Brain microvascular endothelial cell (primary cell): ENCODE data around the gene CAMK2A.

Experiments used
- DNase-seq: peaks from one replicate; pipeline ENCODE4 v3.0.0-alpha.2; 2020
- H3K27ac ChIP-seq: fragments of 250-450 bp; sonication (Bioruptor Pico); 2 replicates; pipeline ENCODE4 v1.5.1; 2020; ENCODE audit warnings: mild to moderate bottlenecking, moderate library complexity
- H3K27me3 ChIP-seq: fragments of 250-450 bp; sonication (Bioruptor Pico); replicated peaks from 2 replicates; pipeline ENCODE4 v1.5.1; 2020; ENCODE audit warnings: mild to moderate bottlenecking
- H3K36me3 ChIP-seq: fragments of 250-450 bp; sonication (Bioruptor Pico); replicated peaks from 2 replicates; pipeline ENCODE4 v1.5.1; 2020; ENCODE audit warnings: mild to moderate bottlenecking
- H3K4me3 ChIP-seq: 2 replicates; pipeline ENCODE4 v1.5.1; 2011; ENCODE audit warnings: low read depth, mild to moderate bottlenecking, control low read depth, low read length, moderate library complexity
- in situ Hi-C: cut with HindIII; loops from 2 replicates; pipeline ENCODE4 v1.10.0; 2017; ENCODE audit warnings: low sequenced_read_pairs, low pct_ligation_motif_present
- TF ChIP-seq, protein P1 (sequence below): IDR thresholded peaks from 2 replicates; pipeline ENCODE4 v1.5.1; 2011; ENCODE audit warnings: low read depth, mild to moderate bottlenecking, moderate library complexity, low read length, control low read depth, inconsistent platforms; ENCODE audit errors: missing control alignments

Gene CAMK2A

DNA sequence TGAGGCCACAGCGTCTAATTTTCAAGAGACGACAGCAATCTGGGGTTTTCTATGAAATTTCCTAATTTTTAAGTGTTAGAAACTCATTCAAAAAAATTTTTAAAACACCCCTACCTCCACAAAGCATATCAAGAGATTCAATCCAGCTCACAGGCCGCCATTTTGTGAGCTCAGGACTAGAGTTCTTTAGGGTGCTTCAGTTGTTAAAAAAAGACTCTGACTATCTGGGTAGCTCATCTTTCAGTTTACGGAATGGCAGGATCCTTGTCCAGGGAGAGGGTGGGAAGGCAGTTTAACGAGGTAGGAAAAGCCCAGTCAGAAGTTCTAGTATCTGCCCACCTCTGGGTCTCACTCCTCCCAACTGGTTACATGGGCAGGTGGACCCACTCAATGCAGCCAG lies 43.1 kb downstream of the CAMK2A start:
- Histone ChIP-seq H3K27ac (no peak overlapping the region), H3K27me3 (no peaks in the 10 kb centered on the region), H3K4me3 (no peak overlapping the region), H3K36me3 (no peaks in the 10 kb centered on the region)
- TF ChIP-seq, protein P1, sequence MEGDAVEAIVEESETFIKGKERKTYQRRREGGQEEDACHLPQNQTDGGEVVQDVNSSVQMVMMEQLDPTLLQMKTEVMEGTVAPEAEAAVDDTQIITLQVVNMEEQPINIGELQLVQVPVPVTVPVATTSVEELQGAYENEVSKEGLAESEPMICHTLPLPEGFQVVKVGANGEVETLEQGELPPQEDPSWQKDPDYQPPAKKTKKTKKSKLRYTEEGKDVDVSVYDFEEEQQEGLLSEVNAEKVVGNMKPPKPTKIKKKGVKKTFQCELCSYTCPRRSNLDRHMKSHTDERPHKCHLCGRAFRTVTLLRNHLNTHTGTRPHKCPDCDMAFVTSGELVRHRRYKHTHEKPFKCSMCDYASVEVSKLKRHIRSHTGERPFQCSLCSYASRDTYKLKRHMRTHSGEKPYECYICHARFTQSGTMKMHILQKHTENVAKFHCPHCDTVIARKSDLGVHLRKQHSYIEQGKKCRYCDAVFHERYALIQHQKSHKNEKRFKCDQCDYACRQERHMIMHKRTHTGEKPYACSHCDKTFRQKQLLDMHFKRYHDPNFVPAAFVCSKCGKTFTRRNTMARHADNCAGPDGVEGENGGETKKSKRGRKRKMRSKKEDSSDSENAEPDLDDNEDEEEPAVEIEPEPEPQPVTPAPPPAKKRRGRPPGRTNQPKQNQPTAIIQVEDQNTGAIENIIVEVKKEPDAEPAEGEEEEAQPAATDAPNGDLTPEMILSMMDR, result no peak
- in situ Hi-C loops, result no loop called here
- no peak for DNase-seq

DNA sequence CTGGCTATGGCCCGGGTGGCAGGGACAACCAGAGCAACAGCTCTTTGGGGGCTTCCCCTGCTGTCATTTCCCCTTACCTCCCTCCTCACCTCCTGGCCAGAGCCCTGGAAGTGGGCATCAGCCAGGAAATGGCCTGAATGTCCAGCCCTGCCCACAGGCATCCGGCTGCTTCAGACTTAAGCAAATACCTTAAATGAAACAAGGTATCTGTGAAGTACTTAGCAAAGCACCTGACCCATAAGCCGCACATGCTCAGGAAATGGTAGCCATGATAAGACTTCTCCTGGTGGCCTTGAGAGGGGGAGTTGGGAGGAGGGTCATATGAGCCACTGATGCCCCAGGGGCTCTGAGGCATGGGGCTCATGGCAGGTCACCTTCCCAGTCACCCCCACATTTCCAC lies 43.8 kb downstream of the CAMK2A start:
- in situ Hi-C loops, result no loop called here
- Histone ChIP-seq H3K4me3 (no peak overlapping the region), H3K36me3 (no peaks in the 10 kb centered on the region), H3K27ac (no peak overlapping the region), H3K27me3 (no peaks in the 10 kb centered on the region)
- no peak for DNase-seq
- TF ChIP-seq, protein P1, result no peak

DNA sequence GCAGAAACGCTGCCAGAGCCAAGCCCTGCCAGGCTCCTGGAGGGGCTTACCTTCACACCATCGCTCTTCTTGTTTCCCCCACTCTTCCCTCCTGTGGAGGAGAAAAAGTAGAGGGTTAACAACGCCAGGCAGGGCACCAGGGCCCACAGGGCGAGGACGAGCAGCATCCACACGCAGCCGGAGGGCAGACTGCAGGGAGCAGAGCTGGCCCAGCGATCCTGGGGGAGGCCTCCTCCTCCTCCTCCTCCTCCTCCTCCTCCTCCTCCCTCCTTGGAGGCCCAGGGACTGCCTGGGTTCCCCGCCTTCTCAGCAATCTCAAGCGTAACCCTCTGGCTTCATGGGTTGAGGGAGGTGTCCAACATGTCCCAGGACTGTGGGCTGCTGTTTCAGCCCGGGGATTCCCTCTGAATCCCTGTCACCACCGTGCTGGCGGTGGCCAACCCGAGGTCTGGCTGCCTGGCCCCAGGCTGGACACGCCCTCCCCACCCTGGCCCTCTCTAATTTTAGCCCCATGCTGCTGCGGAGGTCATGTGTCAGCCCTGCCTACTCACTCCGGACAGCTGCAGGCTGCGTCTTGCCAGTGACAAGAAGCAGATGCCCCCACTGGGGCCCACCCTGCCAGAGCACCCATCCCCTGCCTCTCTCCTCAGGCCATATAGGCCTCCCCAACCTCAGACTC lies 44.3 kb downstream of the CAMK2A start:
- H3K36me3 ChIP-seq, result no peaks in the 10 kb centered on the region
- no peak overlapping the region for H3K27ac ChIP-seq
- DNase-seq, result no peak
- TF ChIP-seq, protein P1, result no peak
- H3K27me3 ChIP-seq, result no peaks in the 10 kb centered on the region
- H3K4me3 ChIP-seq, result no peak overlapping the region
- in situ Hi-C loops, result no loop called here

DNA sequence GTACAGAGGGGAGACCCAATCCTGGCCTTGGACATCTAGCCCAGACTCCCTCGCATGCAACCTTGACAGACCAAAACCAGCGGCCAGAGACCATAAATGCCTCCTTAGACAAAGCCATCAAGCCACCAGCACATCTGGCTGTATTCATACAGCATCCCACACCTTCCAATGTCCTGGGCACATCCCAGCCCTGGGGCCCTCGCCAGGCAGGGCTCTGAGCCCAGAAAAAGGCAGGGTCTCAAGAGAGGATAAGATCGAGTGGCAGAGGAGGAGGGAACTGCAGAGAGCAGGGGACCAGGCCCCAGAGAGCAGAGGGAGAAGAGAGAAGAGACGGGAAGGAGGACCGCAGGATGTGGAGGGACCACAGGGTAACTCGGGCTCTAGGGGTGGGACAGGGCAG lies 45.4 kb downstream of the CAMK2A start:
- no peaks in the 10 kb centered on the region for H3K36me3 ChIP-seq
- in situ Hi-C loops, result no loop called here
- no peak for DNase-seq
- H3K27ac ChIP-seq, result no peak overlapping the region
- no peak overlapping the region for H3K4me3 ChIP-seq
- H3K27me3 ChIP-seq, result no peaks in the 10 kb centered on the region
- TF ChIP-seq, protein P1, result no peak

DNA sequence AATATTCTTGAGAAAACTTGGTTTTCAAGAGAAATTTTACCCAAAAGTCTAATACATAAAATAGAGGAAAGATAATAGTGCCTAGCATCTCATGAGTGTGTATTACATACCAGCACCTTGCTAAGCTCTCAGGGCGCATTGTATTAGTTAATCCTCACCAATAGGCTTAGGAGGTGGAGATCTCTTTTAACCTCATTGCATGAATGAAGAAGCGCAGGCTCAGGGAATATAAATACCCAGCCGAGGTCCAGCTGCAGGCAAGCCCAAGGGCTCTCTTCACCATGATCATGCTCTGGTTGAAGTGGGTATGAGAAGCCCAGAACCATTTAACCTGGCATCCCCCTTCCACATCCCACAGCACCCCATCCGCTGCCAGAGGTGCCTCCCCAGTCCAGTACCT lies 46.0 kb downstream of the CAMK2A start:
- Histone ChIP-seq H3K27ac (no peak overlapping the region), H3K27me3 (no peaks in the 10 kb centered on the region)
- TF ChIP-seq, protein P1, result no peak

DNA sequence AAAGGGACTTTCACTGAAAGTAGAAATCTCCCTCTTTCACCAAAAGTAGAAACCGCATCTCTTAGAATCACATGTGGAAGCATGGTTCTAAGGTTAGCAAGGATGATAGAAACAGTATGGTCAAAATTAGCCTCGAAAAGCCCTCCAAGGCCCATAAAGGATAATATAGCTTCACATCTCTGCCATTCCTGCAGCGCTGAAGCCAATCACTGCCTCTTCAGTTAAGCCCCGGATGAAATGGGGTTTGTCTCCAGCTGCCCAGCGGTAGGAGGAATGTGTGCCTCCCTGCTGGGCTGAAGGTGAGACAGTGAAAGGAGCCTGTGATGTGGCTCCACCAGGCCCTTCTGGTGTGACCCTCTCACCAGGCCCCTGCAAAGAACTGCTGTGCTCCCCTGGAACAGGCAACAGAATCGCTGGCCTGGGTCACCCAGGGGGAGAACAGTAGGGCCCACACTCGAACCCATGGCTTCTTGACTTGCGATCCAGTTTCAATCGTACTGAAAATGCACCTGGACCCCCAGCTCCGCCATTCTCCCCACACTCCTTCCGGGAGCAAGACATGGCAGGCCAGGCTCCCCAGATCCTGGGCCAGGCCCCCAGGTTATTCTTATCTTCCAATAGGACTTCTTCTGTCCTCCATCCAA lies 47.2 kb downstream of the CAMK2A start:
- Histone ChIP-seq H3K4me3 (no peak overlapping the region), H3K36me3 (no peaks in the 10 kb centered on the region), H3K27ac (no peak overlapping the region), H3K27me3 (no peaks in the 10 kb centered on the region)
- DNase-seq, result no peak
- TF ChIP-seq, protein P1, result no peak
- in situ Hi-C loops, result no loop called here

More for the DNA sequence above, 46.0 kb downstream of the CAMK2A start:
- Histone ChIP-seq H3K36me3 (no peaks in the 10 kb centered on the region), H3K4me3 (no peak overlapping the region)
- no peak for DNase-seq
- in situ Hi-C loops, result no loop called here
